MM.1S (cell line): ENCODE results near the gene CCDC83.

Experiments
- DNase-seq: peaks from one replicate; pipeline ENCODE4 v3.0.0-alpha.2; 2015
- H2AFZ ChIP-seq: fragments of 300-600 bp; sonication (generic); 2 replicates; pipeline ENCODE4 v1.6.0; 2016; ENCODE audit warnings: antibody characterized with exemption, low read length
- H3F3A ChIP-seq: fragments of 300-600 bp; sonication (generic); 2 replicates; pipeline ENCODE4 v1.6.1; 2016; ENCODE audit warnings: mild to moderate bottlenecking, antibody characterized with exemption, low read length, moderate library complexity, mixed read lengths; ENCODE audit not compliant: insufficient read depth
- H3K27ac ChIP-seq: fragments of 300-600 bp; sonication (generic); 2 replicates; pipeline ENCODE4 v1.5.1; 2016; ENCODE audit warnings: mild to moderate bottlenecking, low read length
- H3K27me3 ChIP-seq: fragments of 300-600 bp; sonication (generic); replicated peaks from 2 replicates; pipeline ENCODE4 v1.6.0; 2016; ENCODE audit warnings: low read length; ENCODE audit not compliant: insufficient read depth
- H3K36me3 ChIP-seq: fragments of 300-600 bp; sonication (generic); replicated peaks from 2 replicates; pipeline ENCODE4 v1.6.1; 2016; ENCODE audit warnings: mild to moderate bottlenecking, low read length, mixed read lengths; ENCODE audit not compliant: insufficient read depth
- H3K4me1 ChIP-seq: fragments of 300-600 bp; sonication (generic); 2 replicates; pipeline ENCODE4 v1.6.1; 2016; ENCODE audit warnings: low read length, mixed read lengths
- H3K4me2 ChIP-seq: fragments of 300-600 bp; sonication (generic); 2 replicates; pipeline ENCODE4 v1.6.0; 2016; ENCODE audit warnings: low read depth, low read length
- H3K4me3 ChIP-seq: fragments of 300-600 bp; sonication (generic); 2 replicates; pipeline ENCODE4 v1.5.1; 2016; ENCODE audit warnings: low read length, mixed read lengths
- H3K79me2 ChIP-seq: fragments of 300-600 bp; sonication (generic); 2 replicates; pipeline ENCODE4 v1.6.1; 2016; ENCODE audit warnings: mixed run types, low read length, mixed read lengths
- H3K9ac ChIP-seq: fragments of 300-600 bp; sonication (generic); 2 replicates; pipeline ENCODE4 v1.6.1; 2016; ENCODE audit warnings: low read length, mixed read lengths
- H3K9me2 ChIP-seq: fragments of 300-600 bp; sonication (generic); replicated peaks from 2 replicates; pipeline ENCODE4 v1.6.1; 2016; ENCODE audit warnings: mild to moderate bottlenecking, low read length, mixed read lengths; ENCODE audit not compliant: insufficient read depth
- H3K9me3 ChIP-seq: fragments of 300-600 bp; sonication (generic); replicated peaks from 2 replicates; pipeline ENCODE4 v1.6.1; 2016; ENCODE audit warnings: mild to moderate bottlenecking, low read length, mixed read lengths; ENCODE audit not compliant: insufficient read depth
- H4K20me1 ChIP-seq: fragments of 300-600 bp; sonication (generic); 2 replicates; pipeline ENCODE4 v1.6.1; 2016; ENCODE audit warnings: mild to moderate bottlenecking, low read length, moderate library complexity, mixed read lengths; ENCODE audit not compliant: insufficient read depth
- CTCF ChIP-seq: fragments of 300-600 bp; sonication (generic); IDR thresholded peaks from 2 replicates; pipeline ENCODE4 v1.5.1; 2016; ENCODE audit warnings: antibody characterized with exemption, low read length, mixed read lengths
- EZH2 ChIP-seq: fragments of 300-600 bp; sonication (generic); optimal IDR thresholded peaks from 2 replicates; pipeline ENCODE3; 2017; ENCODE audit warnings: low read depth, mild to moderate bottlenecking, antibody characterized with exemption, low read length, mixed read lengths
- EZH2phosphoT487 ChIP-seq: fragments of 300-600 bp; sonication (generic); IDR thresholded peaks from 2 replicates; pipeline ENCODE4 v1.6.1; 2018; ENCODE audit warnings: antibody characterized with exemption, low read length

CCDC83 gene

GRCh38 chr11:85826116-85826855 lies 28.9 kb upstream of the CCDC83 start:
- Histone ChIP-seq H3K27ac (no peak overlapping the region), H3K27me3 (no peaks in the 10 kb centered on the region), H3K36me3 (no peaks in the 10 kb centered on the region), H3K79me2 (no peaks in the 10 kb centered on the region), H4K20me1 (no peaks in the 10 kb centered on the region), H3K4me2 (no peak overlapping the region), H3K9me2 (no peaks in the 10 kb centered on the region), H2AFZ (no peak overlapping the region), H3K9ac (no peak overlapping the region), H3K9me3 (no peaks in the 10 kb centered on the region), H3F3A (peaks cover 10% of the 10 kb centered on the region; the same call in 1 of the 2 replicates), H3K4me1 (peaks cover 33% of the 10 kb centered on the region), H3K4me3 (no peak overlapping the region)
- peak; percentile 31 for DNase-seq
- no peak for TF ChIP-seq EZH2
- TF ChIP-seq CTCF: peak; percentile 68
- no peak for TF ChIP-seq EZH2phosphoT487

- peaks cover 10% of the 10 kb centered on the region; the same call in 1 of the 2 replicates for H3F3A ChIP-seq
- H3K4me1 ChIP-seq: peaks cover 30% of the 10 kb centered on the region
- H3K9me3 ChIP-seq: no peaks in the 10 kb centered on the region
- H3K27ac ChIP-seq: no peak overlapping the region
- TF ChIP-seq EZH2 (no peak), CTCF (no peak), EZH2phosphoT487 (no peak)
- H3K4me3 ChIP-seq: no peak overlapping the region
- no peak overlapping the region for H2AFZ ChIP-seq
- H3K9ac ChIP-seq: no peak overlapping the region
- no peaks in the 10 kb centered on the region for H3K79me2 ChIP-seq
- no peaks in the 10 kb centered on the region for H3K36me3 ChIP-seq
- peak; percentile 21 for DNase-seq
- H3K9me2 ChIP-seq: no peaks in the 10 kb centered on the region
- H3K4me2 ChIP-seq: no peak overlapping the region
- H3K27me3 ChIP-seq: no peaks in the 10 kb centered on the region
- H4K20me1 ChIP-seq: no peaks in the 10 kb centered on the region
Observed at GRCh38 chr11:85827748-85828639, 27.2 kb upstream of the CCDC83 start.

GRCh38 chr11:85828640-85828978 lies 26.6 kb upstream of the CCDC83 start:
- no peak overlapping the region for H2AFZ ChIP-seq
- no peaks in the 10 kb centered on the region for H3K27me3 ChIP-seq
- H3K9ac ChIP-seq: no peak overlapping the region
- H4K20me1 ChIP-seq: no peaks in the 10 kb centered on the region
- no peak overlapping the region for H3K27ac ChIP-seq
- no peak for DNase-seq
- peaks cover 24% of the 10 kb centered on the region for H3K4me1 ChIP-seq
- H3F3A ChIP-seq: peaks cover 7% of the 10 kb centered on the region; the same call in 1 of the 2 replicates
- no peak overlapping the region for H3K4me3 ChIP-seq
- H3K4me2 ChIP-seq: no peak overlapping the region
- TF ChIP-seq EZH2phosphoT487: no peak
- TF ChIP-seq EZH2: no peak
- TF ChIP-seq CTCF: no peak
- no peaks in the 10 kb centered on the region for H3K9me3 ChIP-seq
- H3K79me2 ChIP-seq: no peaks in the 10 kb centered on the region
- H3K9me2 ChIP-seq: no peaks in the 10 kb centered on the region
- no peaks in the 10 kb centered on the region for H3K36me3 ChIP-seq
